GM12878 (cell line): ENCODE measurements around the gene PPP1R3E.

Source experiments
- CEBPB ChIP-seq, 2 experiments: fragments of 150-350 bp in 1 of 2; IDR thresholded peaks; 2 replicates each; pipeline ENCODE4 v1.6.1; 2012 to 2014; ENCODE audit warnings: low read depth in 2 of 2, low read length in 2 of 2, borderline replicate concordance in 1 of 2, inconsistent platforms in 1 of 2
- HDAC2 ChIP-seq: fragments of 200-600 bp; sonication (generic); IDR thresholded peaks from 2 replicates; pipeline ENCODE4 v1.6.1; 2017
- MYB ChIP-seq: fragments of 150-350 bp; IDR thresholded peaks from 2 replicates; pipeline ENCODE4 v1.6.1; 2014; ENCODE audit warnings: mild to moderate bottlenecking, low read depth, low read length, borderline replicate concordance
- POLR2AphosphoS5 ChIP-seq: IDR thresholded peaks from 2 replicates; pipeline ENCODE4 v1.6.1; 2011; ENCODE audit warnings: mild to moderate bottlenecking, low read length, inconsistent platforms
- RFX5 ChIP-seq: IDR thresholded peaks from 2 replicates; pipeline ENCODE4 v1.6.1; 2011; ENCODE audit warnings: low read depth, low read length, improper control_type of control experiment
- ZBED1 ChIP-seq: IDR thresholded peaks from 2 replicates; pipeline ENCODE4 v1.6.1; 2016; ENCODE audit warnings: borderline replicate concordance
- TF ChIP-seq, protein P1 (sequence below): fragments of 450-650 bp; IDR thresholded peaks from 2 replicates; pipeline ENCODE4 v1.6.1; 2017; ENCODE audit warnings: antibody characterized with exemption, mild to moderate bottlenecking, moderate library complexity
- TF ChIP-seq, protein P2 (sequence below): fragments of 450-650 bp; formaldehyde crosslinking; IDR thresholded peaks from 2 replicates; pipeline ENCODE4 v1.4.0; 2020; ENCODE audit warnings: mild to moderate bottlenecking, moderate library complexity

DNA sequence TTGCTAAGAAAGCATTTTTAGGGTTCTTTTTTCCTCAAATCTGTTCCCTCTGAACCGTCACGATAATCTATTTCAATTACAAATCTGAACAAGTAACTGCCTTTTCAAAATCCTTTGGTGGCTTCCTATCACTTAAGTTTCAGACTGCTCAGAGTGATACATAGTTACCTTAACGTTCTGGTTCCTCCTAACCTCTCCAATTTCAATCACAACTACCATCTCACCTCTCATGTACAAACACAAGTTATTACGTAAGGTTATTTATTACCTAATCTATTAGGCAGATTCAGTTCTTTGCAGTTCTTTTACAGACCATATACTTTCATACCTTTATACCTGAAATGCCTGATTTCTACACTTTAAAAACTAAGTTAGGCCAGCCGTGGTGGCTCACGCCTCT is 52.8 kb downstream of the PPP1R3E start:
- TF ChIP-seq HDAC2 (no peak), CEBPB (IDR thresholded peaks at IDR 0.05; ENCODE audit: borderline replicate concordance in 1 of 2, low read depth in 2 of 2, low read length in 2 of 2) (no peak), ZBED1 (no peak), RFX5 (no peak), MYB (no peak), POLR2AphosphoS5 (no peak)
- TF ChIP-seq, protein P1, sequence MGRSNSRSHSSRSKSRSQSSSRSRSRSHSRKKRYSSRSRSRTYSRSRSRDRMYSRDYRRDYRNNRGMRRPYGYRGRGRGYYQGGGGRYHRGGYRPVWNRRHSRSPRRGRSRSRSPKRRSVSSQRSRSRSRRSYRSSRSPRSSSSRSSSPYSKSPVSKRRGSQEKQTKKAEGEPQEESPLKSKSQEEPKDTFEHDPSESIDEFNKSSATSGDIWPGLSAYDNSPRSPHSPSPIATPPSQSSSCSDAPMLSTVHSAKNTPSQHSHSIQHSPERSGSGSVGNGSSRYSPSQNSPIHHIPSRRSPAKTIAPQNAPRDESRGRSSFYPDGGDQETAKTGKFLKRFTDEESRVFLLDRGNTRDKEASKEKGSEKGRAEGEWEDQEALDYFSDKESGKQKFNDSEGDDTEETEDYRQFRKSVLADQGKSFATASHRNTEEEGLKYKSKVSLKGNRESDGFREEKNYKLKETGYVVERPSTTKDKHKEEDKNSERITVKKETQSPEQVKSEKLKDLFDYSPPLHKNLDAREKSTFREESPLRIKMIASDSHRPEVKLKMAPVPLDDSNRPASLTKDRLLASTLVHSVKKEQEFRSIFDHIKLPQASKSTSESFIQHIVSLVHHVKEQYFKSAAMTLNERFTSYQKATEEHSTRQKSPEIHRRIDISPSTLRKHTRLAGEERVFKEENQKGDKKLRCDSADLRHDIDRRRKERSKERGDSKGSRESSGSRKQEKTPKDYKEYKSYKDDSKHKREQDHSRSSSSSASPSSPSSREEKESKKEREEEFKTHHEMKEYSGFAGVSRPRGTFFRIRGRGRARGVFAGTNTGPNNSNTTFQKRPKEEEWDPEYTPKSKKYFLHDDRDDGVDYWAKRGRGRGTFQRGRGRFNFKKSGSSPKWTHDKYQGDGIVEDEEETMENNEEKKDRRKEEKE = no peak
- TF ChIP-seq, protein P2, sequence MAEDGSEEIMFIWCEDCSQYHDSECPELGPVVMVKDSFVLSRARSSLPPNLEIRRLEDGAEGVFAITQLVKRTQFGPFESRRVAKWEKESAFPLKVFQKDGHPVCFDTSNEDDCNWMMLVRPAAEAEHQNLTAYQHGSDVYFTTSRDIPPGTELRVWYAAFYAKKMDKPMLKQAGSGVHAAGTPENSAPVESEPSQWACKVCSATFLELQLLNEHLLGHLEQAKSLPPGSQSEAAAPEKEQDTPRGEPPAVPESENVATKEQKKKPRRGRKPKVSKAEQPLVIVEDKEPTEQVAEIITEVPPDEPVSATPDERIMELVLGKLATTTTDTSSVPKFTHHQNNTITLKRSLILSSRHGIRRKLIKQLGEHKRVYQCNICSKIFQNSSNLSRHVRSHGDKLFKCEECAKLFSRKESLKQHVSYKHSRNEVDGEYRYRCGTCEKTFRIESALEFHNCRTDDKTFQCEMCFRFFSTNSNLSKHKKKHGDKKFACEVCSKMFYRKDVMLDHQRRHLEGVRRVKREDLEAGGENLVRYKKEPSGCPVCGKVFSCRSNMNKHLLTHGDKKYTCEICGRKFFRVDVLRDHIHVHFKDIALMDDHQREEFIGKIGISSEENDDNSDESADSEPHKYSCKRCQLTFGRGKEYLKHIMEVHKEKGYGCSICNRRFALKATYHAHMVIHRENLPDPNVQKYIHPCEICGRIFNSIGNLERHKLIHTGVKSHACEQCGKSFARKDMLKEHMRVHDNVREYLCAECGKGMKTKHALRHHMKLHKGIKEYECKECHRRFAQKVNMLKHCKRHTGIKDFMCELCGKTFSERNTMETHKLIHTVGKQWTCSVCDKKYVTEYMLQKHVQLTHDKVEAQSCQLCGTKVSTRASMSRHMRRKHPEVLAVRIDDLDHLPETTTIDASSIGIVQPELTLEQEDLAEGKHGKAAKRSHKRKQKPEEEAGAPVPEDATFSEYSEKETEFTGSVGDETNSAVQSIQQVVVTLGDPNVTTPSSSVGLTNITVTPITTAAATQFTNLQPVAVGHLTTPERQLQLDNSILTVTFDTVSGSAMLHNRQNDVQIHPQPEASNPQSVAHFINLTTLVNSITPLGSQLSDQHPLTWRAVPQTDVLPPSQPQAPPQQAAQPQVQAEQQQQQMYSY = no peak
